ENCODE measurements around the gene KLF16.

KLF16 gene

DNA sequence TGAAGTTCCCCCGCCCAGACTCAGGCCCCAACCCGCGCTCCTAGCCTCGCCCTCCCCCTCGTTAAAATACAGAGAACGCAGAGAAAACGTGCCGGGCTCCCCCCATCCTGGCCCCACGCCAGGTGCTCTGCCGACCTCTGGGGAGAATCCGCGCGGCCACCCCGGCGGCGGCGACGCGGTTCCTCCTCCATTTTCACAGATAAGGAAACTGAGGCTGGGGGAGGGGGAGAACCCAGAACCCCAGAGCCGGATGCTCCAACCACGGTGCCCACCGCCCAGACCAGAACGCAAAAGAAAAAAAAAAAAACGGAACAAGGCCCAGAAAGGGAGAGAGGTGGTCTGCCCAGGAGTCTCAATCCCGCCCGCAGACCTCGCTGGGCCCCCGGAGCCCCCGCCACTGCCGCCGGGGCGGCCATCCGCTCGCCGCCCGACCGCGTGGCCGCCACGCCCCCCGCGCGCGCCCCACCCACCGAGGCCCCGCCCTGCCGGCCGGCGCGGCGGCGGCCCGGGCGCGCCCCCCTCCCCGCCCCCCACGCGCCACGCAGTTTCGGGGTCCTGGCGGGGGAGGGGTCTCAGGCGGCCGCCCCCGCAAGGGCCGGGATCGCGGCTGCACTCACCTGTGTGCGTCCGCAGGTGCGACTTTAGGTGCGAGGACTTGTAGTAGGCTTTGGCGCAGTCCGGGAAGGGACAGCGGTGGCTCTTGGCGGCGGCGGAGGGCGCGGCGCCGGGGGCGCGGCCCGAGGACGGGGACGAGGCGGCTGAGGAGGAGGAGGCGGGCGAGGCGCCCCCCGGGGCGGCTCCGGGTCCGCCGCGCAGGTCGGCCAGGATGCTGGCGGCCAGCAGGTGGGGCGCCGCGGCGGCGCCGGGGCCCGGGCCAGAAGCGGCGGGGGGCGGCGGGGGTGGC lies 703 bp downstream of the KLF16 start:
- peak overlapping the region; percentile 93 for H3K27ac ChIP-seq
- TF ChIP-seq ZFX (IDR thresholded peaks at IDR 0.05; ENCODE audit: borderline replicate concordance) (no peak), CTCF (IDR thresholded peaks at IDR 0.05) (no peak)

GRCh38 chr19:1862068-1862423 lies 1.3 kb downstream of the KLF16 start:
- peak overlapping the region; percentile 93 for H3K27ac ChIP-seq
- TF ChIP-seq ZFX (IDR thresholded peaks at IDR 0.05; ENCODE audit: borderline replicate concordance) (no peak), CTCF (IDR thresholded peaks at IDR 0.05) (no peak)

GRCh38 chr19:1861599-1862031 lies 1.8 kb downstream of the KLF16 start:
- TF ChIP-seq CTCF (IDR thresholded peaks at IDR 0.05) (no peak), ZFX (IDR thresholded peaks at IDR 0.05; ENCODE audit: borderline replicate concordance) (no peak)
- H3K27ac ChIP-seq: peak overlapping the region; percentile 93

GRCh38 chr19:1860821-1861598 lies 2.4 kb downstream of the KLF16 start:
- TF ChIP-seq CTCF (IDR thresholded peaks at IDR 0.05) (no peak), ZFX (IDR thresholded peaks at IDR 0.05; ENCODE audit: borderline replicate concordance) (no peak)
- H3K27ac ChIP-seq: peak overlapping the region; percentile 93

- H3K27ac ChIP-seq: peak overlapping the region; percentile 93
- TF ChIP-seq ZFX (IDR thresholded peaks at IDR 0.05; ENCODE audit: borderline replicate concordance): no peak
- TF ChIP-seq CTCF (IDR thresholded peaks at IDR 0.05): no peak
Observed at GRCh38 chr19:1860042-1860775, 3.2 kb downstream of the KLF16 start.

- peak overlapping the region; percentile 93 for H3K27ac ChIP-seq
- TF ChIP-seq CTCF (IDR thresholded peaks at IDR 0.05): no peak
- TF ChIP-seq ZFX (IDR thresholded peaks at IDR 0.05; ENCODE audit: borderline replicate concordance): no peak
Observed at GRCh38 chr19:1859331-1859781, 4.0 kb downstream of the KLF16 start.
